Keratinocyte (primary cell): ENCODE measurements around the gene IFT122. TPM values are rescaled to one million over a fixed set of nuclear protein-coding genes. Genes with fewer than 3 reads are reported as not detected.

Experiments
- DNase-seq: peaks from one replicate; pipeline ENCODE4 v3.0.0-alpha.2; 2011; ENCODE audit warnings: low read depth, missing footprints, low spot score
- FAIRE-seq: peaks from 2 replicates; lab custom pipeline; 2011; peaks lifted over from hg19 to GRCh38; lab: Jason Lieb, UNC
- H2AFZ ChIP-seq: 2 replicates; pipeline ENCODE4 v1.6.0; 2012; ENCODE audit warnings: low read length, control low read depth, inconsistent platforms; ENCODE audit not compliant: control insufficient read depth
- H3K27ac ChIP-seq: 2 replicates; pipeline ENCODE4 v1.5.1; 2011; ENCODE audit warnings: low read length; ENCODE audit not compliant: control insufficient read depth, insufficient read depth
- H3K27me3 ChIP-seq: 3 replicates; pipeline ENCODE4 v1.6.0; 2011; ENCODE audit warnings: low read length; ENCODE audit not compliant: control insufficient read depth, insufficient read depth; ENCODE audit errors: extremely low read depth
- H3K36me3 ChIP-seq, 2 experiments: 2 replicates in 1 of 2; 3 replicates in 1 of 2; pipeline ENCODE4 v1.5.1; 2011; ENCODE audit warnings: low read length in 2 of 2, mild to moderate bottlenecking in 1 of 2; ENCODE audit not compliant: control insufficient read depth in 2 of 2, insufficient read depth in 2 of 2; ENCODE audit errors: extremely low read depth in 1 of 2
- H3K4me1 ChIP-seq: 3 replicates; pipeline ENCODE4 v1.5.1; 2011; ENCODE audit warnings: low read length; ENCODE audit not compliant: control insufficient read depth, insufficient read depth; ENCODE audit errors: extremely low read depth
- H3K4me2 ChIP-seq: 3 replicates; pipeline ENCODE4 v1.6.0; 2011; ENCODE audit warnings: low read depth, low read length; ENCODE audit not compliant: control insufficient read depth, insufficient read depth; ENCODE audit errors: extremely low read depth
- H3K4me3 ChIP-seq, 3 experiments: fragments of 200-600 bp in 1 of 3; sonication (generic) in 1 of 3; 2 replicates in 2 of 3; 3 replicates in 1 of 3; pipeline ENCODE4 v1.5.1; 2011 to 2016; ENCODE audit warnings: low read length in 3 of 3, mild to moderate bottlenecking in 3 of 3, control low read depth in 2 of 3, inconsistent platforms in 1 of 3, low read depth in 1 of 3, mixed read lengths in 1 of 3, mixed run types in 1 of 3, moderate library complexity in 1 of 3; ENCODE audit not compliant: control insufficient read depth in 2 of 3, insufficient read depth in 2 of 3; ENCODE audit errors: extremely low read depth in 1 of 3
- H3K79me2 ChIP-seq: 2 replicates; pipeline ENCODE4 v1.6.0; 2012; ENCODE audit warnings: low read length; ENCODE audit not compliant: control insufficient read depth, insufficient read depth
- H3K9ac ChIP-seq: 3 replicates; pipeline ENCODE4 v1.6.0; 2011; ENCODE audit warnings: low read length; ENCODE audit not compliant: control insufficient read depth, insufficient read depth; ENCODE audit errors: extremely low read depth
- H3K9me1 ChIP-seq: 3 replicates; pipeline ENCODE4 v1.6.0; 2011; ENCODE audit warnings: low read length; ENCODE audit not compliant: control insufficient read depth, insufficient read depth; ENCODE audit errors: extremely low read depth
- H3K9me3 ChIP-seq: 2 replicates; pipeline ENCODE4 v1.5.1; 2012; ENCODE audit warnings: low read depth, low read length; ENCODE audit not compliant: control insufficient read depth
- H4K20me1 ChIP-seq: 3 replicates; pipeline ENCODE4 v1.6.0; 2011; ENCODE audit warnings: low read length; ENCODE audit not compliant: control insufficient read depth, insufficient read depth; ENCODE audit errors: extremely low read depth
- EZH2 ChIP-seq: IDR thresholded peaks from one replicate; pipeline ENCODE4 v1.6.1; 2012; ENCODE audit warnings: inconsistent platforms, mild to moderate bottlenecking, low read length, moderate library complexity
- dilution Hi-C: fragments of 300-500 bp; cut with MboI; formaldehyde crosslinking; loops from one replicate; pipeline ENCODE4 v1.7.0; 2020; ENCODE audit warnings: low sequenced_read_pairs; ENCODE audit not compliant: extremely low pct_ligation_motif_present
- polyA plus RNA-seq, 5 experiments: library from polyadenylated mRNA; depleted of rRNA in 3 of 5; stranded (reverse) in 3 of 5; stranded (forward) in 1 of 5; unstranded in 1 of 5; fragments of >200 nt; gene quantifications; 1 replicate in 1 of 5; 2 replicates in 3 of 5; 3 replicates in 1 of 5; pipeline versions ENCODE4 v1.2.1 to v1.2.3, GENCODE V29; 2011 to 2012; ENCODE audit warnings: missing spikeins in 2 of 5, low read depth in 1 of 5, low replicate concordance in 1 of 5
- TF ChIP-seq, protein P1 (sequence below), 3 experiments: IDR thresholded peaks in 1 of 3; conservative IDR thresholded peaks in 1 of 3; optimal IDR thresholded peaks in 1 of 3; 2 replicates in 2 of 3; 3 replicates in 1 of 3; pipeline versions ENCODE3 to v1.5.1; 2011; ENCODE audit warnings: low read length in 3 of 3, mild to moderate bottlenecking in 3 of 3, moderate library complexity in 2 of 3, control low read depth in 1 of 3, inconsistent platforms in 1 of 3; ENCODE audit not compliant: insufficient read depth in 2 of 3; ENCODE audit errors: extremely low read depth in 1 of 3

Gene IFT122
- polyA plus RNA-seq, 1 donor (not counting 4 experiments of a cell fraction or from before 2014, with no cell fraction given): 7.1 TPM

DNA sequence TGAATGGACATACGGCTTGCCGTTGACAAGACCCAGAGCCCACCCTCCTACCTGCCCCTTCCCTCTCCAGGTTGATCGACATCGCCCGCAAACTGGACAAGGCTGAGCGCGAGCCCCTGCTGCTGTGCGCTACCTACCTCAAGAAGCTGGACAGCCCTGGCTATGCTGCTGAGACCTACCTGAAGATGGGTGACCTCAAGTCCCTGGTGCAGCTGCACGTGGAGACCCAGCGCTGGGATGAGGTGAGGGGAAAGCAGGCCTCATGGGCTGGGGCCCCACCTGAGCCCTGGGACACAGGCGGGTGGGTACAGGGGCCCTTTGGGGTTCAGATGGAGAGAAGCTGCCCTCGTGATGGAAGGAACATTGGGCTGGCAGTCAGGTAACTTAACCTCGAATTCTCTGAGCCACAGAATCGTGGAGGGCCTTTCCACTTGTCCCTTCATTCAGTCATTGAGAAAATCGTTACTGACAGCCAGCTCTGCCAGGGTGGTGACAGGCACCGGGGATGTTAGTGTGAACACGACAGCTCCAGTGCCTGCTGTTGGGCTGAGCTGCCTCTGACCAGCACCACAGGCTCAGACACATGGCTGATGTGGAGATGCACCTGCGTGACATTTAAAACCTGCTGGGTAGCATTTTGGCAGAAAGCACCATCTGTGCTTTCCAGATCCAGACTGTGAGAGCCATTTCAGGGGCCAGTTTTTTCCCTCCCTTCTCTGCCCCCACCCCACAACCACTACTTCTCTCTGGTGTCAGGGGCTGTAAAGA lies 62.8 kb downstream of the IFT122 start:
- H3K4me2 ChIP-seq: no peak overlapping the region
- H4K20me1 ChIP-seq: no peaks in the 10 kb centered on the region
- no peak for DNase-seq
- no peak for TF ChIP-seq EZH2
- TF ChIP-seq, protein P1, sequence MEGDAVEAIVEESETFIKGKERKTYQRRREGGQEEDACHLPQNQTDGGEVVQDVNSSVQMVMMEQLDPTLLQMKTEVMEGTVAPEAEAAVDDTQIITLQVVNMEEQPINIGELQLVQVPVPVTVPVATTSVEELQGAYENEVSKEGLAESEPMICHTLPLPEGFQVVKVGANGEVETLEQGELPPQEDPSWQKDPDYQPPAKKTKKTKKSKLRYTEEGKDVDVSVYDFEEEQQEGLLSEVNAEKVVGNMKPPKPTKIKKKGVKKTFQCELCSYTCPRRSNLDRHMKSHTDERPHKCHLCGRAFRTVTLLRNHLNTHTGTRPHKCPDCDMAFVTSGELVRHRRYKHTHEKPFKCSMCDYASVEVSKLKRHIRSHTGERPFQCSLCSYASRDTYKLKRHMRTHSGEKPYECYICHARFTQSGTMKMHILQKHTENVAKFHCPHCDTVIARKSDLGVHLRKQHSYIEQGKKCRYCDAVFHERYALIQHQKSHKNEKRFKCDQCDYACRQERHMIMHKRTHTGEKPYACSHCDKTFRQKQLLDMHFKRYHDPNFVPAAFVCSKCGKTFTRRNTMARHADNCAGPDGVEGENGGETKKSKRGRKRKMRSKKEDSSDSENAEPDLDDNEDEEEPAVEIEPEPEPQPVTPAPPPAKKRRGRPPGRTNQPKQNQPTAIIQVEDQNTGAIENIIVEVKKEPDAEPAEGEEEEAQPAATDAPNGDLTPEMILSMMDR (optimal IDR thresholded peaks at IDR 0.05 in 1 of 3, IDR thresholded peaks at IDR 0.05 in 1 of 3, conservative IDR thresholded peaks at IDR 0.05 in 1 of 3; ENCODE audit: extremely low read depth in 1 of 3, insufficient read depth in 2 of 3, low read length in 3 of 3): no peak
- H3K27ac ChIP-seq: no peak overlapping the region
- no peaks in the 10 kb centered on the region for H3K9me3 ChIP-seq
- H3K4me1 ChIP-seq: no peaks in the 10 kb centered on the region
- no peaks in the 10 kb centered on the region for H3K27me3 ChIP-seq
- H3K4me3 ChIP-seq: no peak overlapping the region
- no peaks in the 10 kb centered on the region for H3K79me2 ChIP-seq
- no peaks in the 10 kb centered on the region for H3K36me3 ChIP-seq
- H3K9me1 ChIP-seq: no peaks in the 10 kb centered on the region
- FAIRE-seq: no peak
- dilution Hi-C loops: no loop called here
- H3K9ac ChIP-seq: no peak overlapping the region
- no peak overlapping the region for H2AFZ ChIP-seq

DNA sequence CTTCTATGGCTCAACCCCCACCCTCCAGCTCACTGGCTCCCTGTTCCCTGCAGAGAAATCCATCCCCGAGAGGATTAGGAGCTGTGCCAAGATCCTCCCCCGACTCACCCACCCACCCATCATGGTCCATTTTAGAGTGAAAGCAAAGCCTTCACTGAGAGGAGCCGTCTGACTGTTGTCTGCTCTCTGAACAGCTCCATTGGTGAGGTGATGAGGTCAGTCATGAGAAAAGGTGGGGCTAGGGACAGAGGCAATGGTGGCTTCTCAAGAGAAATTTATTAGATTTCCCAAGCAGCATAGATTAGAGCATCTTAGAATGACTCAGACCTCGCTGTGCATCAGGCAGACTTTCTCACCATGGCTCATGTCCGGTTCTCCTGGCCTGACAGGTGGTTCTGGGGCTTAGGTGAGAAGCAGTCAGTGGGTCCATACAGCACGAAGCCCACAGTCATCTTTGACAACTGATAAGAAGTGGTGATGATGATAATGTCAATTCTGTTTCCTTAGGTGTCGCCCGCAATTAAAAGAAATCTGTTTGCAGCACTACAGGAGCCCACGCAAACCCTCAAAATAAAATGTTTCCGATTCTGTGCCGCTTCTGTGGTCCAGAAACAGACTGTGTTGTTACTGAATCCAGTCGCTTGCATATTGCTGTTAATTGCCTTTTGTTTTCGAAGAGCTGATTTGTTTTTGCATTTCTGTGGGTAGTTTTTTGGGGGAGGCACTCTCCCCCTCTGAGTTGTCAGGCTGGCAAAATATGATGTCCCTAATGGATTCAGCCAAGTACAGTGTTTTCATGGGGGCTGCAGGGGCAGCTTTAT lies 63.7 kb downstream of the IFT122 start:
- no peak for TF ChIP-seq EZH2
- TF ChIP-seq, protein P1 (optimal IDR thresholded peaks at IDR 0.05 in 1 of 3, IDR thresholded peaks at IDR 0.05 in 1 of 3, conservative IDR thresholded peaks at IDR 0.05 in 1 of 3; ENCODE audit: extremely low read depth in 1 of 3, insufficient read depth in 2 of 3, low read length in 3 of 3): no peak
- no peaks in the 10 kb centered on the region for H3K9me3 ChIP-seq
- H3K27me3 ChIP-seq: no peaks in the 10 kb centered on the region
- dilution Hi-C loops: no loop called here
- H3K4me1 ChIP-seq: no peaks in the 10 kb centered on the region
- FAIRE-seq (no peak), DNase-seq (no peak)
- H3K79me2 ChIP-seq: no peaks in the 10 kb centered on the region
- H3K4me3 ChIP-seq: no peak overlapping the region
- H3K4me2 ChIP-seq: no peak overlapping the region
- H3K36me3 ChIP-seq: no peaks in the 10 kb centered on the region
- H3K9me1 ChIP-seq: no peaks in the 10 kb centered on the region
- no peaks in the 10 kb centered on the region for H4K20me1 ChIP-seq
- no peak overlapping the region for H2AFZ ChIP-seq
- H3K27ac ChIP-seq: no peak overlapping the region
- H3K9ac ChIP-seq: no peak overlapping the region
